K562 (cell line): ENCODE data around the gene MOAP1. TPM values are rescaled to one million over a fixed set of nuclear protein-coding genes. Genes with fewer than 3 reads are reported as not detected.

ENCODE experiments used
- BHLHE40 ChIP-seq: IDR thresholded peaks from 2 replicates; pipeline ENCODE4 v1.6.1; 2011; ENCODE audit warnings: low read length, improper control_type of control experiment
- CEBPB ChIP-seq: fragments of 450-650 bp; IDR thresholded peaks from 2 replicates; pipeline ENCODE4 v1.6.1; 2016; ENCODE audit warnings: missing genetic modification characterization, missing compliant biosample characterization
- E2F6 ChIP-seq, 2 experiments: IDR thresholded peaks; 2 replicates each; pipeline ENCODE4 v1.6.1; 2011; ENCODE audit warnings: borderline replicate concordance in 1 of 2, control low read depth in 1 of 2, low read depth in 1 of 2, low read length in 1 of 2, mild to moderate bottlenecking in 1 of 2, mixed read lengths in 1 of 2, moderate library complexity in 1 of 2; ENCODE audit not compliant: insufficient read depth in 1 of 2, insufficient read length in 1 of 2, poor library complexity in 1 of 2, severe bottlenecking in 1 of 2; ENCODE audit errors: extremely low read depth in 1 of 2
- ERF ChIP-seq: fragments of 450-650 bp; formaldehyde crosslinking; IDR thresholded peaks from 2 replicates; pipeline ENCODE4 v1.4.0; 2020; ENCODE audit warnings: mild to moderate bottlenecking, mixed read lengths
- ETV1 ChIP-seq: fragments of 450-650 bp; conservative IDR thresholded peaks from 2 replicates; pipeline ENCODE4 v1.6.1; 2016; ENCODE audit warnings: missing genetic modification characterization, control low read depth, low read depth, missing compliant biosample characterization
- ETV5 ChIP-seq: sonication (generic); formaldehyde crosslinking; IDR thresholded peaks from 2 replicates; pipeline ENCODE4 v1.4.0; 2020; ENCODE audit warnings: low read depth, mild to moderate bottlenecking, missing genetic modification reagents
- HDAC1 ChIP-seq, 2 experiments: fragments of 450-650 bp; IDR thresholded peaks; 2 replicates each; pipeline ENCODE4 v1.6.1; 2016 to 2017; ENCODE audit warnings: inconsistent platforms in 1 of 2, mild to moderate bottlenecking in 1 of 2, moderate library complexity in 1 of 2
- HNRNPL ChIP-seq: fragments of 200-400 bp; formaldehyde crosslinking; IDR thresholded peaks from 2 replicates; pipeline ENCODE4 v1.6.1; 2017; ENCODE audit warnings: low read depth, mild to moderate bottlenecking, low read length
- KAT7 ChIP-seq: sonication (generic); formaldehyde crosslinking; IDR thresholded peaks from 2 replicates; pipeline ENCODE4 v1.8.0; 2022; ENCODE audit warnings: missing genetic modification reagents, mild to moderate bottlenecking, borderline replicate concordance
- KDM5B ChIP-seq: fragments of 200-600 bp; sonication (generic); IDR thresholded peaks from 2 replicates; pipeline ENCODE4 v1.6.1; 2012; ENCODE audit warnings: low read depth, mild to moderate bottlenecking, moderate library complexity, low read length, control low read depth, inconsistent platforms; ENCODE audit not compliant: insufficient replicate concordance
- MAZ ChIP-seq, 2 experiments: fragments of 450-650 bp in 1 of 2; sonication (generic) in 1 of 2; formaldehyde crosslinking; IDR thresholded peaks in 1 of 2; conservative IDR thresholded peaks in 1 of 2; 2 replicates each; pipeline versions ENCODE4 v1.4.0 to v1.5.0; 2020; ENCODE audit warnings: mild to moderate bottlenecking in 1 of 2, missing genetic modification reagents in 1 of 2
- MTA2 ChIP-seq: fragments of 450-650 bp; IDR thresholded peaks from 2 replicates; pipeline ENCODE4 v1.6.1; 2016; ENCODE audit warnings: low read depth
- NRF1 ChIP-seq, 2 experiments: fragments of 450-650 bp; IDR thresholded peaks in 1 of 2; conservative IDR thresholded peaks in 1 of 2; 2 replicates each; pipeline ENCODE4 v1.6.1; 2014; ENCODE audit warnings: mild to moderate bottlenecking in 2 of 2
- SAFB ChIP-seq: fragments of 200-400 bp; formaldehyde crosslinking; IDR thresholded peaks from 2 replicates; pipeline ENCODE4 v1.6.1; 2017; ENCODE audit warnings: low read depth, low read length, borderline replicate concordance
- ZNF311 ChIP-seq: fragments of 250-450 bp; sonication (Bioruptor Pico); IDR thresholded peaks from 2 replicates; pipeline ENCODE4 v1.4.0; 2020; ENCODE audit warnings: mild to moderate bottlenecking, moderate library complexity
- ZNF431 ChIP-seq: sonication (generic); formaldehyde crosslinking; IDR thresholded peaks from 2 replicates; pipeline ENCODE4 v1.8.0; 2022; ENCODE audit warnings: mild to moderate bottlenecking, missing genetic modification reagents
- polyA plus RNA-seq, 8 experiments: library from polyadenylated mRNA; depleted of rRNA in 4 of 8; stranded (reverse) in 5 of 8; unstranded in 3 of 8; fragments of >200 nt; fragmentation: Nextera tagmentation in 2 of 8; fragmentation: Illumina TruSeq in 1 of 8; extraction: Ambion mirVana in 2 of 8; extraction: Trizol in 1 of 8; gene quantifications; 2 replicates each; pipeline versions ENCODE4 v1.2.1 to v1.2.3, GENCODE V29; 2011 to 2014; ENCODE audit warnings: inconsistent platforms in 1 of 8, missing spikeins in 1 of 8
- total RNA-seq, 7 experiments: library from RNA; depleted of rRNA in 6 of 7; stranded (reverse); fragments of >200 nt in 6 of 7; fragmentation: Illumina TruSeq in 2 of 7; extraction: Trizol in 2 of 7; gene quantifications; 2 replicates each; pipeline versions ENCODE4 v1.2.1 to v1.2.3, GENCODE V29; 2011 to 2021; ENCODE audit warnings: low replicate concordance in 1 of 7
- TF ChIP-seq, protein P1 (sequence below): fragments of 450-650 bp; formaldehyde crosslinking; IDR thresholded peaks from 2 replicates; pipeline ENCODE4 v1.4.0; 2020; ENCODE audit warnings: mild to moderate bottlenecking, mixed read lengths
- TF ChIP-seq, protein P2 (sequence below): sonication (generic); formaldehyde crosslinking; IDR thresholded peaks from 2 replicates; pipeline ENCODE4 v1.8.0; 2022; ENCODE audit warnings: missing genetic modification reagents, mild to moderate bottlenecking, moderate library complexity, borderline replicate concordance
- TF ChIP-seq, protein P3 (sequence below): IDR thresholded peaks from 2 replicates; pipeline ENCODE4 v1.6.1; 2011; ENCODE audit not compliant: insufficient read length; ENCODE audit errors: extremely low read depth
- TF ChIP-seq, protein P4 (sequence below): fragments of 250-450 bp; sonication (Bioruptor Pico); IDR thresholded peaks from 2 replicates; pipeline ENCODE4 v1.5.0; 2021

MOAP1 gene
- total and polyA plus RNA-seq, 9 of the 15 experiments (the other 6 are each of a cell fraction or from before 2014, with no cell fraction given): 1.5 to 14.4 (median 6.0) TPM

- TF ChIP-seq, protein P1, sequence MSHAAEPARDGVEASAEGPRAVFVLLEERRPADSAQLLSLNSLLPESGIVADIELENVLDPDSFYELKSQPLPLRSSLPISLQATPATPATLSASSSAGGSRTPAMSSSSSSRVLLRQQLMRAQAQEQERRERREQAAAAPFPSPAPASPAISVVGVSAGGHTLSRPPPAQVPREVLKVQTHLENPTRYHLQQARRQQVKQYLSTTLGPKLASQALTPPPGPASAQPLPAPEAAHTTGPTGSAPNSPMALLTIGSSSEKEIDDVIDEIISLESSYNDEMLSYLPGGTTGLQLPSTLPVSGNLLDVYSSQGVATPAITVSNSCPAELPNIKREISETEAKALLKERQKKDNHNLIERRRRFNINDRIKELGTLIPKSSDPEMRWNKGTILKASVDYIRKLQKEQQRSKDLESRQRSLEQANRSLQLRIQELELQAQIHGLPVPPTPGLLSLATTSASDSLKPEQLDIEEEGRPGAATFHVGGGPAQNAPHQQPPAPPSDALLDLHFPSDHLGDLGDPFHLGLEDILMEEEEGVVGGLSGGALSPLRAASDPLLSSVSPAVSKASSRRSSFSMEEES (CRISPR knock-in tag): no peak
- TF ChIP-seq ETV5 (CRISPR knock-in tag) (peak; percentile 51; the same call in 1 of the 2 replicates), SAFB (no peak), MAZ (CRISPR knock-in tag; conservative IDR thresholded peaks at IDR 0.05 in 1 of 2, IDR thresholded peaks at IDR 0.05 in 1 of 2) (peak; percentile 80 to 81), HDAC1 (IDR thresholded peaks at IDR 0.05) (peak in 1 of 2 experiments; percentile 52; a peak in 1 of 4 replicates), BHLHE40 (peak; percentile 61), ZNF311 (no peak), ERF (CRISPR knock-in tag) (no peak), ETV1 (tag) (0 out of 2 replicates have a peak, but pooled peaks have one; percentile 4), ZNF431 (CRISPR knock-in tag) (0 out of 2 replicates have a peak, but pooled peaks have one; percentile 24), E2F6 (IDR thresholded peaks at IDR 0.05; ENCODE audit: borderline replicate concordance in 1 of 2, extremely low read depth in 1 of 2, insufficient read depth in 1 of 2, insufficient read length in 1 of 2, low read depth in 1 of 2, low read length in 1 of 2, poor library complexity in 1 of 2, severe bottlenecking in 1 of 2) (peak; percentile 27 to 64), KDM5B (peak; percentile 60), NRF1 (conservative IDR thresholded peaks at IDR 0.05 in 1 of 2, IDR thresholded peaks at IDR 0.05 in 1 of 2) (peak; percentile 64 to 65), HNRNPL (peak; percentile 76; the same call in 1 of the 2 replicates), KAT7 (CRISPR knock-in tag) (0 out of 2 replicates have a peak, but pooled peaks have one; percentile 33), MTA2 (no peak), CEBPB (no peak)
- TF ChIP-seq, protein P2, sequence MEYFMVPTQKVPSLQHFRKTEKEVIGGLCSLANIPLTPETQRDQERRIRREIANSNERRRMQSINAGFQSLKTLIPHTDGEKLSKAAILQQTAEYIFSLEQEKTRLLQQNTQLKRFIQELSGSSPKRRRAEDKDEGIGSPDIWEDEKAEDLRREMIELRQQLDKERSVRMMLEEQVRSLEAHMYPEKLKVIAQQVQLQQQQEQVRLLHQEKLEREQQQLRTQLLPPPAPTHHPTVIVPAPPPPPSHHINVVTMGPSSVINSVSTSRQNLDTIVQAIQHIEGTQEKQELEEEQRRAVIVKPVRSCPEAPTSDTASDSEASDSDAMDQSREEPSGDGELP (CRISPR knock-in tag): peak; percentile 5; the same call in 1 of the 2 replicates
- TF ChIP-seq, protein P3, sequence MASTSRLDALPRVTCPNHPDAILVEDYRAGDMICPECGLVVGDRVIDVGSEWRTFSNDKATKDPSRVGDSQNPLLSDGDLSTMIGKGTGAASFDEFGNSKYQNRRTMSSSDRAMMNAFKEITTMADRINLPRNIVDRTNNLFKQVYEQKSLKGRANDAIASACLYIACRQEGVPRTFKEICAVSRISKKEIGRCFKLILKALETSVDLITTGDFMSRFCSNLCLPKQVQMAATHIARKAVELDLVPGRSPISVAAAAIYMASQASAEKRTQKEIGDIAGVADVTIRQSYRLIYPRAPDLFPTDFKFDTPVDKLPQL: no peak
- TF ChIP-seq, protein P4, sequence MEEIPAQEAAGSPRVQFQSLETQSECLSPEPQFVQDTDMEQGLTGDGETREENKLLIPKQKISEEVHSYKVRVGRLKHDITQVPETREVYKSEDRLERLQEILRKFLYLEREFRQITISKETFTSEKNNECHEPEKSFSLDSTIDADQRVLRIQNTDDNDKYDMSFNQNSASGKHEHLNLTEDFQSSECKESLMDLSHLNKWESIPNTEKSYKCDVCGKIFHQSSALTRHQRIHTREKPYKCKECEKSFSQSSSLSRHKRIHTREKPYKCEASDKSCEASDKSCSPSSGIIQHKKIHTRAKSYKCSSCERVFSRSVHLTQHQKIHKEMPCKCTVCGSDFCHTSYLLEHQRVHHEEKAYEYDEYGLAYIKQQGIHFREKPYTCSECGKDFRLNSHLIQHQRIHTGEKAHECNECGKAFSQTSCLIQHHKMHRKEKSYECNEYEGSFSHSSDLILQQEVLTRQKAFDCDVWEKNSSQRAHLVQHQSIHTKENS (CRISPR knock-in tag): no peak
Measured at GRCh38 chr14:93184391-93185348, at the start of gene MOAP1, which contains the start of gene LYSET (continued).
